HG03439 (cell line): ENCODE results near the gene APBB1IP.
"Not testable (repeated sequence)": the region's sequence is repeated elsewhere in the genome, so short reads cannot be mapped to it uniquely, and the experiment has no call there.

ENCODE experiments used
- ATAC-seq: cut with Tn5 transposase; IDR thresholded peaks from one replicate; pipeline ENCODE4 v1.9.1; 2021; ENCODE audit warnings: mild to moderate bottlenecking, moderate library complexity; ENCODE audit not compliant: unreplicated experiment

The APBB1IP gene

DNA sequence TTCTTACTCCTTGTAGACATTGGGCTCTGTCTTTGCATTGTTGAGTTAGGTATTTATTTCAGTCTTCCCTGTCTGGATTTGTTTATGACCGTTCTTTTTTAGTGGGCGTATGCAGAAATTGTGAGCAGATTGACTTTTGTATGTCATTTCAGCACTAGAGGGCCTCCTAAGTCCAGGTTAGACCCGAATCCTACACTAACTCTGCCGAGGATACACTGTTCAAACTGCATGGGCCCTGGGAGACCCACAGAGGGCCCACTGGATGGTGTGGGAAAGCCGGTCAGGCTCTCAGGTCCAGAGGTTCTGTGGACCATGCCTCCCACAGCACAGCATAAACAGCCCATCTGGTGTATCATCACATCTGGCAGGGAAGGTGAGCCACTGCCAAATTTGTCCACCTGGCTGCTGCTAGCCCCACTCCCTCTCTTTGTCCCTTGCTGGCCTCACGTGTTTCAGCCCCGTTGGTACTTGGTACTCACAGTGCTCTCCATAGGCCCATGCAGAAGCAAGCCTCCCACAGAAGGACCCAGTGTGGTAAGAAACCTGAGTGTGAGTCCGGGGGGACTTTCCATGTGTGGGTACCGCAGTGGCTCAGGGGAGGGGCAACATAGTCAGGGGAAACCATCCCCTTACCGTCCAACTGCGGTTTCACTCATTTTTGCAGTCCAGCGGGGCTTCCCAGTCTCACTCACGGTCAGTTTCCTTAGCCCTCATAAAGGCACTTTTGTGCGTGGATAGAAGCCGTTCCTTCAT lies 112.8 kb downstream of the APBB1IP start:
- no peak for ATAC-seq

GRCh38 chr10:26554246-26554645 lies 116.1 kb downstream of the APBB1IP start:
- ATAC-seq, result no peak

DNA sequence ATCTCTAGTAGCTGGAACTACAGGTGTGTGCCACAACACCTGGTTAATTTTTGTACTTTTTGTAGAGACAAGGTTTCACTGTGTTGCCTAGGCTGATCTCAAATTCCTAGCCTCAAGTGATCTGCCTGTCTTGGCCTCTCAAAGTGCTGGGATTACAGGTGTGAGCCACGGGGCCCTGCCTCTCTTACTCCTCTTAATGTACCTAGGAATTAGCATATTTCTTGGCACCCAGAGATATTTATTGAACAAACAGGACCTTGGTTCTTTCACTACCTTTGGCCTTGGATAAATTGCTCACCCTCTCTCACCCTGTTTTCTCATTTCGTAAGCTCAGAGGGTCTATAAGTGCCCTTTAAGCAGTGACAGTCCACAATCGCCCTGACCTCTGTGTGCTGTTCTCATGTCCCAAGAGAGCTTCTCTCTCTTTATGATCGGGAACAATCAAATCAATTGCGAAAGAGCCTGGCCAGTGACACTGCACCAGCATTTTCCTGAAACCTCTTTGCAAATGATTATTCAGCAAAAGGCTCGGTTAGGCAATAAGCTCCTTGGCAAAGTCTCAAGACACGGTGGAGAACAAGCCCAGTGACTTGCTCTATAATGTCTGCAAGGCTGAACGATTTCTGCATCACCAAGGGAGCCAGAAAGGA lies 117.7 kb downstream of the APBB1IP start:
- ATAC-seq, result no peak

GRCh38 chr10:26556748-26557640 lies 118.9 kb downstream of the APBB1IP start:
- no peak for ATAC-seq

GRCh38 chr10:26557641-26558014 lies 119.5 kb downstream of the APBB1IP start:
- ATAC-seq, result no peak

GRCh38 chr10:26566525-26567350 lies 128.6 kb downstream of the APBB1IP start:
- no peak for ATAC-seq

DNA sequence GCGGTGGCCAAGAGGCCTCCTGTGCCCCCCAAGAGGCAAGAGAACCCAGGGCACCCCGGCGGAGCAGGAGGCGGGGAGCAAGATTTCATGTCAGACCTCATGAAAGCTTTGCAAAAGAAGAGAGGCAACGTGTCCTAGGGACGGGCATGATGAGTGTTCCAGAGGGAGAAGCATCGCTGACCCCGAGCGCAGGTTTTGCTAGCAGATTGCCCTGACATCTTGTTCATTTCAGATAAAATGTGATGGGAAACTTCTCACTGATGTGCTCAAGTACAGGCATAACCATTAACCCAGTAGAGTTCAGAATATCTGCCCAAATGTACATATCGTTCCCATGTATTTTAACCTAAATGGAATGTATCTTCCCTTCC lies 129.2 kb downstream of the APBB1IP start:
- ATAC-seq, result no peak

- ATAC-seq, result no peak
These were observed 133.5 kb downstream of the APBB1IP start for GRCh38 chr10:26571655-26572054.

- no peak for ATAC-seq
These were observed 135.5 kb downstream of the APBB1IP start for GRCh38 chr10:26573674-26574073.

DNA sequence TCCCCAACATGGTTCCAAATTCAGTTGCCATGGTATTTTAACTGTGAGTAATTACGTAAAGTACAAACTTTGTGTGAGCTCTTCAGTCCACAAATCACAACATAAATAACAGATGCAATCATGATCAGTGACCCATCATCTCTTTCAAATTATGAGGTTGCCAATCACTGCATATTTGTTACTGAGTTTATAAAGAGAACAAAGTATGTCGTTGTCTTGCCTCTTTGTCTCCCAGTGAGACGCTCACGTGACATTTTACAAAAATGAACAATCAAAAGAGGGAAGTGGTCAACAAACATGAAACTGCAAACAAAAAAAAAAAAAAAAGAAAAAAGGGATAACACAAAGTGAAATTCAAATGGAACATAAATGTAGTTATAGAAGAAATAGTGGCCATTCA lies 136.6 kb downstream of the APBB1IP start:
- ATAC-seq, result no peak

DNA sequence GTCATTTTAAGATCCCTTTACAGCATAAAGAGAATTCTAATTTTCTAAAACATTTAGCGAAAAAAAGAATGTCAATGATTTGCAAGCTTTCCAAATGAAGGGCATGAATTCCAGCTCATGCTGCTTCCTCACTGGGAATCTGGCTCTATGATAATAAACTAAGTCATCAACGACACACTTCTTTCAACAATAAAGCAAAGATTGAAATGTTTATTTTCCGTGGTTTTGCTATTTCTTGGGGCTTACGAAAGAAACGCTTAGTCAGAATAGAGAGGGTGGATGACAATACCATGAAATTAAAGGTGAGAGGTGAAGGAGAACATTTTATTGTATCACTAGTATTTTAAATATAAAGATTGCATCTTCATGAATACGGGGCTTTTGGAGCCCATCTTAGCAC lies 140.2 kb downstream of the APBB1IP start:
- not testable (repeated sequence) for ATAC-seq

DNA sequence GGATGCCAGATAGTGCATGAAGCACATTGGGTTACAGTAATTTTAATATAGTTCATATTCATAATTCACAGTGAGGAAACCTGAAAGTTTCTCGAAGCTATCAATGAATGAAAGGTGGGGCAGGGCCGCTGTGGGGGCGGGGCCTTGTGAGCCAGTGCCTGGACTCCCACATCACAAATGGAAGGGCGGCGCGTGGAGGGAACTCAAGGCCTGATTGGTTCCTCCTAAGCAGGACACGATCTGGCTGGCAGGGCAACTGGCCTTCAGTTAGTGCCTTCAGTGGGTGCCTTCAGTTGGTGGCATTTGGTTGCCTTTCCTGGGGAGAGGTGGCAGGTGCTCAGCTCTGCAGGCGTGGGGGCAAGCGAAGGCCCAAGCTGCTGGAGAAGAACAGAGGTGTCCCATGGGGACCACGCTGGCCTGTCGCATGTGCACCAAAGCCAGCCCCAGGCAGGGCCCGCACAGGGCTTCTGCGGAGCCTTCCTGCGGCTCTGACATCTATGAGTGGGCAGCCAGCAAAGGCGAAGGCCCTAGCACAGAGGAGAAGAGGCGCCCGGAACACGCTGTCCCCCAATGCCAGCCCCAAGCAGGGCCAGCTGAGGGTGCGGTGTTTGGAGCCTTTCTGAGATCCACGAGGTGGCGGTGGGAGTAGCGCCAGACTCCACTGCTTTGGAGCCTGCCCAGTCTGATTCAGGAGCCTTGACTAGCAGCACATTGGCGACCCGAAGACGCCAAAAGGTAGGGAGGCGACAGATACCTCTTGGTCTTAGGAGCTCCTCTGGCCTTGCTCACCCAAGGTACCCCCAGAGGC lies 141.3 kb downstream of the APBB1IP start:
- ATAC-seq, result no peak

- no peak for ATAC-seq
These were observed 148.1 kb downstream of the APBB1IP start for GRCh38 chr10:26586211-26586610.

GRCh38 chr10:26588611-26589010 lies 150.5 kb downstream of the APBB1IP start:
- ATAC-seq, result no peak

DNA sequence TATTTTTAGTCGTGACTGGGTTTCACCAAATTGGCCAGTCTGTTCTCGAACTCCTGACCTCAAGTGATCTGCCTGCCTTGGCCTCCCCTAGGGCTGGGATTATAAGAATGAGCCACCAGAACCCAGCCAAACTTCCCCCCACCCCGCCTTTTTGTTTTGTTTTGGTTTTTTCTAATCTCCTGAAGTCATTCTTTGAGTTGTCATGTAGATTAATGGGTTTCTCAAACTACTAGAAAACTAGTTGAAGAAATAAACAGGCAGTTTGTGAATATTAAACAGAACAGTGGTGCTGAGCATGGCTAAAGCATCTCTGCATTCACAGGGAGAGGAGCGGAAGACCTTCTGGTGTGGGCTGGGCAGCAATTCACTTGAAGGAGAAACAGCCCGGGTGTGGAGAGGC lies 151.7 kb downstream of the APBB1IP start:
- not testable (repeated sequence) for ATAC-seq

GRCh38 chr10:26593896-26594295 lies 155.8 kb downstream of the APBB1IP start:
- no peak for ATAC-seq

- ATAC-seq, result not testable (repeated sequence)
These were observed 165.1 kb downstream of the APBB1IP start for GRCh38 chr10:26603283-26603682.

GRCh38 chr10:26604320-26605093 lies 166.4 kb downstream of the APBB1IP start:
- not testable (repeated sequence) for ATAC-seq

- ATAC-seq, result not testable (repeated sequence)
These were observed 168.3 kb downstream of the APBB1IP start for GRCh38 chr10:26606389-26606877.
